Adipose tissue (tissue), 3 donors: ENCODE results near the gene POLA1. TPM values are rescaled to one million over a fixed set of nuclear protein-coding genes. Genes with fewer than 3 reads are reported as not detected.
"Not testable (repeated sequence)": the region's sequence is repeated elsewhere in the genome, so short reads cannot be mapped to it uniquely, and the experiment has no call there.

Experiments used
- H3K27ac ChIP-seq: one replicate; pipeline ENCODE4 v1.5.1; 2013; ENCODE audit warnings: low read depth, low read length
- WGBS, 3 donors: extraction: QIAGEN DNeasy Blood & Tissue Kit; methylation state at CpG; one replicate each; pipeline ENCODE4 v1.1.7; 2013; 5-methylcytosine and 5-hydroxymethylcytosine counted together
- polyA plus RNA-seq, 3 donors: library from polyadenylated mRNA; stranded (reverse); fragments of 200-250 nt; gene quantifications; one replicate each; pipeline ENCODE4 v1.2.3, GENCODE V29; 2013
- donor health status: healthy with polysubstance abuse.
- donor health status: Bipolar disorder and iron deficiency.
- donor health status: healthy.

Gene POLA1, protein sequence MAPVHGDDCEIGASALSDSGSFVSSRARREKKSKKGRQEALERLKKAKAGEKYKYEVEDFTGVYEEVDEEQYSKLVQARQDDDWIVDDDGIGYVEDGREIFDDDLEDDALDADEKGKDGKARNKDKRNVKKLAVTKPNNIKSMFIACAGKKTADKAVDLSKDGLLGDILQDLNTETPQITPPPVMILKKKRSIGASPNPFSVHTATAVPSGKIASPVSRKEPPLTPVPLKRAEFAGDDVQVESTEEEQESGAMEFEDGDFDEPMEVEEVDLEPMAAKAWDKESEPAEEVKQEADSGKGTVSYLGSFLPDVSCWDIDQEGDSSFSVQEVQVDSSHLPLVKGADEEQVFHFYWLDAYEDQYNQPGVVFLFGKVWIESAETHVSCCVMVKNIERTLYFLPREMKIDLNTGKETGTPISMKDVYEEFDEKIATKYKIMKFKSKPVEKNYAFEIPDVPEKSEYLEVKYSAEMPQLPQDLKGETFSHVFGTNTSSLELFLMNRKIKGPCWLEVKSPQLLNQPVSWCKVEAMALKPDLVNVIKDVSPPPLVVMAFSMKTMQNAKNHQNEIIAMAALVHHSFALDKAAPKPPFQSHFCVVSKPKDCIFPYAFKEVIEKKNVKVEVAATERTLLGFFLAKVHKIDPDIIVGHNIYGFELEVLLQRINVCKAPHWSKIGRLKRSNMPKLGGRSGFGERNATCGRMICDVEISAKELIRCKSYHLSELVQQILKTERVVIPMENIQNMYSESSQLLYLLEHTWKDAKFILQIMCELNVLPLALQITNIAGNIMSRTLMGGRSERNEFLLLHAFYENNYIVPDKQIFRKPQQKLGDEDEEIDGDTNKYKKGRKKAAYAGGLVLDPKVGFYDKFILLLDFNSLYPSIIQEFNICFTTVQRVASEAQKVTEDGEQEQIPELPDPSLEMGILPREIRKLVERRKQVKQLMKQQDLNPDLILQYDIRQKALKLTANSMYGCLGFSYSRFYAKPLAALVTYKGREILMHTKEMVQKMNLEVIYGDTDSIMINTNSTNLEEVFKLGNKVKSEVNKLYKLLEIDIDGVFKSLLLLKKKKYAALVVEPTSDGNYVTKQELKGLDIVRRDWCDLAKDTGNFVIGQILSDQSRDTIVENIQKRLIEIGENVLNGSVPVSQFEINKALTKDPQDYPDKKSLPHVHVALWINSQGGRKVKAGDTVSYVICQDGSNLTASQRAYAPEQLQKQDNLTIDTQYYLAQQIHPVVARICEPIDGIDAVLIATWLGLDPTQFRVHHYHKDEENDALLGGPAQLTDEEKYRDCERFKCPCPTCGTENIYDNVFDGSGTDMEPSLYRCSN (N-terminal part only)
- 1 to 10 TPM; 2.8 to 4.4 (median 3.6) TPM for polyA plus RNA-seq

DNA sequence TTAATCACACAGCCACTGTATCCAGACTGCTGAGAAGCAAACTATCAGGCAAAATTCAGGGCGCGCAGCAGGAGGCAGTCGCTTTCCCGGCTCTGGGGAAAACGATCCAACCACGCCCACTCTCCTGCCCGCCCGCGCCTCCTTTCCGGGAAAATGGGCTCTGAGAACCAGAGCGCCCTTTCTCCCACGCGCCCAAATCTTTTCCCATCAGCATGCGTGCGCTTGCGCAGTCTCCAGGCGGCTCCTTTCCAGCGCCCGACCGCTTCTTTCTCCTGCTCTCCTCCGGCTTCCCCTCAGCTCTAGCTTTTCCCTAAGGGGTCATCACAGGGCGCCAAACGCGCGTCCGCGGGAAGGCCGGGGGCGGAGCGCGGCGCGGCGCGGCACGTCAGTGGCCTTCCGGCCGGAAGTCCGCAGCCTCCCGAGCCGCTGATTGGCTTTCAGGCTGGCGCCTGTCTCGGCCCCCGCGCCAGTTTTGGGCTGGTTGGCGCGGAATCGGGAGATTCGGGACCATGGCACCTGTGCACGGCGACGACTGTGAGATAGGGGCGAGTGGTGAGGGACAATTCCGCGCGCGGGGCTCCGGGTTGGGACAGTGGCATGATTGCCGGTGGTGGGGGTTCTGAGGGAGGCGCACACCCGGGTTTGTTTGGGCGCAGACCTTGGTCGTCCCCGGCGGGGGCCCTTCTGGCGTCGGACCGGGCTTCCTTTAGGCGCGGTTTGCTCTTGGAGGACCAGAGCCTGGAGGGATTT is at the start of gene POLA1:
POLA1 (plus strand) TSS at position 466 of the 750 bp plus-strand sequence; CDS start at position 510, 44 bp downstream.
- WGBS, 3 donors = 0 to 41% (median 0%) methylated on average over 47 to 70 of the region's 70 CpGs
- H3K27ac ChIP-seq = peak within 1 kb of the TSS; percentile 22

DNA sequence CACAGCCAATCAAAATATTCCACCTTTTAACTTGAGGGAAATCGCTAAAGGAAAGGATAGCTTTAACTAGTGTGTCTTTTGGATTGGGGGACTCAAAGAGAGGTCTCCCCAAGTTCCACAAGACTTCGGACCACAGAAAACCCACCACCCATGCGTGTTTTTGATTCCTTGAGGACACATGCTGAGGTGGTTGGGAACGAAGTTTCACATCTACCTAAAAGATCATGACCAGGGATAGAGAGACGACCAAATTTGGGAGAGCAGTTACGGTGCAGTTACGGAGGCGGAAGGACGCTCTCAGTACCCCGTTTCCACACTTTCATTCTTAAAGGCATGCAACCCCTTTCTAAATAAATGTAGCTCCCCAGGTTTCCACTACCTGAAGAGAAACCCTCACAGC is 47.7 kb upstream of the POLA1 start:
- H3K27ac ChIP-seq = no peak overlapping the region
- WGBS, 3 donors = 12 to 52% (median 42%) methylated on average over 10 of the region's 10 CpGs

GRCh38 chrX:24646745-24647182 is 47.0 kb upstream of the POLA1 start:
- H3K27ac ChIP-seq = no peak overlapping the region
- 1 to 13% (median 10%) methylated on average over 13 of the region's 13 CpGs for WGBS, 3 donors

DNA sequence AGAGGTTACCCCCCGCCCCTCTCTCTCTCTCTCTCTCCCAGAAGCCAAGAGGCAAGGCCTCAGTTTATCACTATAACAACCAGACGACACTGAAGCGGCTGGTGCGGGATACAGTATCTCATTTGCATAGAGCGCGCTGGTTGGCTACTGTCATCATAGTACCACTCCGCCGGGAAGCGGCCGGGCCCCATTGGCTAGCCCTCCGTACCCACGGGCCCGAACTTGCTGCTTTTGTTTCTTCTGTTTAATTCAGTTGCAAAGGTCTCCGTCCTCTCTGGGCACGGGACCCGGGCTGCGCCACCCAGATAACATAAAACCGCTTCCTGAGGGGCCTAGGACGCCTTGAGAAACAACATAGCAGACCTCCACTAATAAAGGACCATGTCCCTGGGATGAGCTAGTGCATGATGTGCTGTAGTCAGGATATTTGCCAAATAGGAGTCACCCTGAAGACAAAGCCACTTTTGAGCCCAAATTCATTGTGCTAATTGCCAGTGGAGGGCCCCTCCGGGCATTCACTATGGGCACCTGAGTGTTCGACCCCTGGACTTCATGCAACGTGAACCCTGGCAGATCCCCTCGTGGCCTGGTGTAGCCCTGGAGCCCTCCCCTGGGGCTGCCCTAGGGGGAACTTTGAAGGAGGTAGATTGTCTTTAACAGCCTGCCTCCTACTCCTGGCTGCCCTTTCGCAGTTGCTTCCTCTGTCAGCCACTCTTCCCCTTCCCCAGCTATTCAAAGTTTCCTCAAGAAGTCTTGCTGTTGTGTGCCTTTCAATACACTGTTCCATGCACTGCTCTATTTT is 46.3 kb upstream of the POLA1 start, which contains the start of gene PCYT1B:
PCYT1B (minus strand) TSS at position 91 of the 802 bp plus-strand sequence. CDS start 242 bp downstream, outside the sequence.
- no peak within 1 kb of the TSS for H3K27ac ChIP-seq
- 2 to 30% (median 9%) methylated on average over 21 to 24 of the region's 24 CpGs for WGBS, 3 donors

DNA sequence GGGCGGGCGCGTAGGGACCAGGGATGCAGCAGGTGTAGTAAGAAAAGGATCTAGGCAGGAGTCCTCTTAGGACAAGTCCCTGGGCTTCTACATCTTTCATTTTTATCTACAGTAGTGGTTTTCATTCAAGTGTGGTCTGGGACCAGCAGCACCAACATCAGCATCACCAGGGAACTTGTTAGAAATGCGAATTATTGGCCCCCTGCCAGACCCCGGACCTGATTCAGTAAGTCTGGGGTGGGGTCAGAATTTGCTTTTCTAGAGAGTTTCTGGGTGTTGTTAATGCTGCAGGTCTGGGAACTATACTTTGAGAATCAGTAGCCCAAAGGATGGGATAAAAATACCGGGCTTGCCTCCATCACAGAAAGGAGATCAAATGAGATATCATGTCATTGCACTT is 45.2 kb upstream of the POLA1 start:
- WGBS, 3 donors = 45 to 82% (median 72%) methylated on average over 3 to 6 of the region's 6 CpGs
- no peak overlapping the region for H3K27ac ChIP-seq

DNA sequence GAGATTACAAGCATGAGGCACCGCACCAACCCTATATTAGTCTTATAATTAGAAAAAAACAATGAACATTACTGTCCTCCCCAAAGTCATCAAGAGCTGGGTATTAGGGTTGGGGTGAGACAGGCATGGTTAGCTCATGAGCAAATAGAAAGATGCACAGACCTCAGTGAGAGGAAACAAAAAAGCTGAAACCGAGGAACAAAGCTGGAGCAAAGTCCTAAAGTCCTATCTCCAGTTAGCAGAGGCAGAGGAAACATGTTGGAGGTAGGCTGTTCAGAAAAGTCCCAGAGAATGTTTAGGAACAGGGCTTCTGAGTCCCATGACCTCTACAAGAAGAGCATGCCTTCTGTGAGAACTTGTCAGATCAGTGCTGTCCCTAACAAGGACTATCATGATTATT is 41.9 kb upstream of the POLA1 start:
- H3K27ac ChIP-seq = no peak overlapping the region
- WGBS, 3 donors = 78 to 95% (median 81%) methylated on average over 2 of the region's 2 CpGs

- 69 to 72% (median 70%) methylated on average over 7 to 9 of the region's 9 CpGs for WGBS, 3 donors
- not testable (repeated sequence) for H3K27ac ChIP-seq
Observed at GRCh38 chrX:24655679-24656078, 38.0 kb upstream of the POLA1 start.

- H3K27ac ChIP-seq = no peak overlapping the region
- WGBS, 3 donors = 70 to 84% (median 72%) methylated on average over 6 of the region's 6 CpGs
Observed at GRCh38 chrX:24657671-24658386, 35.9 kb upstream of the POLA1 start.

DNA sequence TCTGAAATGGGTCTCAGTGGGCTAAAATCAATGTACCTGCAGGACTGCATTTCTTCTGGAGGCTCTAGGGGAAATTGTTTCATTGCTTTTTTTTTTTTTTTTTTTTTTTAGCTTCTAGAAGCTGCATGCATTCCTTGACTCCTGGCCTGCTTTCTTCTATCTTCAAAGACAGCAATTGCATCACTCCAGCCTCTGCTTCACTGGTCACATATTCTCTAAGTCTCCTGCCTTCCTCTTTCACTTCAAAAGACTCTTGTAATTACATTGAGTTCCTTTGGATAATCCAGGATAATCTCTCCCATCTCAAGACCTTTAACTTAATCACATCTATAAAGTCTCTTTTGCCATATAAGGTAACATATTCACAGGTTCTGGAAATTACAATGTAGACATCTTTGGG is 35.3 kb upstream of the POLA1 start:
- H3K27ac ChIP-seq = no peak overlapping the region

DNA sequence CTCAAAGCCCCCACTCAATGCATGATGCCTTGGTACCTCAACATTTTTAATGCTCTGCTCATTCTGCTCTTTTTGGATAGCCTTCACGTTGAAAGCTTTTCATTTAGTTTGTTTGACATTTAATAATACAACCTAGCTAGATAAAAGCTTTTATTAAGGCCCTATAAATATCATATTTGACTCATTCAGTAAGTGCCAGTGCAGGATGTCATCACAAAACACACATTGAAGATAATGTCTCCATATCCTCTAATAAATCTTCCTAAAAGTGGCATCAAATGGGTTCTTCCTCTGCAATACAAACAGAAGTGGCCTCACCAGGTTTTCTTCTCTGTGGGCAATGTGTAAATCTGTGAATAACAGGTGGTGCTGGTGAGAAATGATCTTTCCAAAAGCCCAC is 34.6 kb upstream of the POLA1 start:
- 45 to 68% (median 48%) methylated on average over 1 of the region's 1 CpG for WGBS, 3 donors
- no peak overlapping the region for H3K27ac ChIP-seq

DNA sequence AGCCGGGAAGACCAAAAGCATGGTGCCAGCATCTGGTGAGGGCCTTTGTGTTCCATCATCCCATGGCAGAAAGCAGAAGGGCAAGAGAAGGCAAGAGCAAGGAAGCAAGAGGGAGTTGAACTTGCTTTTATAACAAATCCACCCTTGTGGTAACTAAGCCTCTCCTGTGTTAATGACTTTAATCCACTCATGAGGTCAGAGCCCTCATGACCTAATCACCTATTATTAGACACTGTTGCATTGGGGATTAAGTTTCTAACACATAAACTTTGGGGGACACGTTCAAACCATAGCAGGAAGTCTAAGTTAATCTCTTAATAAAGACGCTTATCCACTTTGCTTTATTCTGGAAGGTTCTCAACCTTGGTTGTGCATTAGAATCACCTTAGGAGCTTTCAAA is 34.1 kb upstream of the POLA1 start:
- 66 to 86% (median 79%) methylated on average over 3 of the region's 3 CpGs for WGBS, 3 donors
- H3K27ac ChIP-seq = no peak overlapping the region

DNA sequence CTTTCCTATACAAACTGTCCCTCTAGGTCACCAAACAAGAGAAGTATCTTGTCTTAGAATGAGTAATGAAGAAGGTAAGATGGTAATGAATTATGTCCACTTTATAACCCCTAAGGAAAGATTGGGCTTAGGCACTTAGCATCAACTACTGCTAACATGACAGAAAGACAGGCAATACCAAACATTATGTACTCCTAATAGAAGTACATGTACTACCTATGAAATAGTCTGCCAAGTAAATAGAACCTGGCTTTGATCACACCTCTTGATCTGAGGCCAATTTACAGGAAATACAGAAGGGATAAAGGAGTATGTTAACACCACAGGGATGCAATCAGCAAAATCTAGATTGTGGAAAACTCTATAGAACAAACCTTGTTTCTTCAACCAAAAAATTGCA is 32.4 kb upstream of the POLA1 start:
- no peak overlapping the region for H3K27ac ChIP-seq

DNA sequence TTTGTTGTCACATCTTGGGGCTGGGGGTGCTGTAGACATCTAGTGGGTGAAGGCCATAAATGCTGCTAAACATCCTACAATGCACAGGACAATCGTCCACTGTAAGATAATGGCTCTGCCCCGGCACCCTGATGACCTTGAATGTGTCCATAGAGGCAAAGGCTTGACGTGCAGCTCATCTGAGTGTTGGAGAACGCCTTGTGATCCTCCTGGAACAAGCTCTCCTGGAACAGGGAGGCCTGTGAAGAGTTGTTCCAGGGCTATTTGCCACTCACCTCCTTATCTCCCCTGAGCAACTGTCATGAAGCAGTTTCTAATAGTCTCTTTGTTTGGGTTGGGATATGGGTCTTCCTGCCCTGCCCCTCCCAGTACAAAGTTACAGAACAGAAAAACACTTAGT is 31.4 kb upstream of the POLA1 start:
- H3K27ac ChIP-seq = no peak overlapping the region
- 56 to 90% (median 75%) methylated on average over 4 of the region's 4 CpGs for WGBS, 3 donors

- WGBS, 3 donors = 13 to 56% (median 28%) methylated on average over 3 of the region's 3 CpGs
- no peak overlapping the region for H3K27ac ChIP-seq
Observed at GRCh38 chrX:24668111-24668510, 25.6 kb upstream of the POLA1 start.

DNA sequence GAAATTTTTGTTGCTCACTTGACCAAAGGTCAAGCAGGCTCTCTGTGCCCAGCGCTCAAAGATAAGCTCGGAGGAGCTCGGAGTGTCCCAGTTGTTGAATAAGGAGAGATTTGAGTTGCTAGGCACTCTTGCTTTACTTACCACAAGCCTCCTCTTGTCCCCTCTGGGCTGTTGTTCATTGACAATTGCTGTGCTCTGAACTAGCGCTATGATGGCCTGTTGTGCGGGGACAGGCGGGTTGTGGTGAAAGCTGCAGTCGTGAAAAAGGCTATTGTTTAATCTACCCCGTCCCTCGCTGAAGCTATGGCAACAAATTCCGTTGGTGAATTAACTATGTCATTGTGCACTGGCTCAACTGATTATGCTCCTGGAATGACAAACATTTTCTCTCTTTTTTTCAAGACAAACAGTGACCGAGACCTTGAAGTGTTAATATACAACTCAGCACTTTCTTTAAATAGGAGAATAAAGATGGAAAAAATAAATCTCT is 21.0 kb upstream of the POLA1 start:
- H3K27ac ChIP-seq = no peak overlapping the region
- WGBS, 3 donors = 22 to 83% (median 69%) methylated on average over 11 of the region's 11 CpGs

DNA sequence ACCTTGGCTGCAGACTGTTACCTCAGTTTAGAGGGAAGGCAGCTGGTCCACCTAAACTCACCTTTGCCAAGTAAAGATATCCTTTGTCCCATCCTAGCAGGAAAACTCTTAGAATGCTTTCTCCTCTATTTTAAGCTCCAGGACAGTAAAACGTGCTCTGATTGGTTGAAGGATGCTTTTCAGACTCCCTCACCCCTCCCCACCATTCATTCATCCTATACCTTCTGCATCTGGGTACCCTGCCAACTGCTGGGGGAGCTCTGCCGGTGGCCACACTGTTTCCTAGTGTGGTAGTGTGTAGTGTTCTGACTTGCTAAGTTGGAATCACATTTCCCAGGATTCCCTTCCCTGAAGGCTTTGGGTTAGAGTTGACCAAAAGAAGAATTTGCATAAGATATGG is 20.3 kb upstream of the POLA1 start:
- WGBS, 3 donors = 39 to 69% (median 44%) methylated on average over 2 of the region's 2 CpGs
- no peak overlapping the region for H3K27ac ChIP-seq
